ENCODE measurements around the gene ADAMTS2.

The ADAMTS2 gene

DNA sequence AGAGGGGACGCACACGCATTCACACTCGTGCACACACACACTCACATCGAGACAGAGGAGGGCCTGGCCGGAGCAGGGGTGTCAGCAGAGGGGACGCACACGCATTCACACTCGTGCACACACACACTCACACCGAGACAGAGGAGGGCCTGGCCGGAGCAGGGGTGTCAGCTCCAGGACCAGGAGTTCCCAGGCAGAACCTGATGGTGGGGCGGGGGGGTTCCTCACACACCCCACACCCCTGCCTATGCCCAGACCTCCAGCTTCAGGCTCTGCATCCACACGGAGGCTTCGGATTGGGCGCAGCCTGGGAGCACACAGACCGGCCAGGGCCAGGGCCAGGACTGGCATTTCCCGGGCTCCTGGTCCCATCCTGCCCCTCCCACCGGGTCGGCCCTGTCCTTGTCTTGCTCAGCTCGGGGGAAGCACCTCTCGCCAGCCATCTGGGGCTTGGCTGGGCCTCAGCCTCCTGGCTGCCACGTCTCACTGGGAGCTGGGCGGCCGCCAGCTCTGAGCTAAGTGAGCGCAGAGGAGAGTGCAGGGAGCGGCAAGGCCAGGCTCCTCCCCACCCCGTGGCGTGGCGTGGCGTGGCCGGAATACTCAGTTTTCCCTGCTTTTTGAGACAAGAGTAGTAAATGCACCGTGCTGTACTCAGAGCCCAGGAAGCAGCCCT is 31.3 kb downstream of the ADAMTS2 start:
- in situ Hi-C loops (cut with HindIII; ENCODE audit: low sequenced_read_pairs) = no loop called here

- in situ Hi-C loops (cut with HindIII; ENCODE audit: low sequenced_read_pairs) = no loop called here
These were observed 32.6 kb downstream of the ADAMTS2 start for GRCh38 chr5:179312557-179313235.

- in situ Hi-C loops (cut with HindIII; ENCODE audit: low sequenced_read_pairs) = no loop called here
These were observed 33.7 kb downstream of the ADAMTS2 start for GRCh38 chr5:179311581-179311980.

- in situ Hi-C loops (cut with HindIII; ENCODE audit: low sequenced_read_pairs) = no loop called here
These were observed 34.2 kb downstream of the ADAMTS2 start for GRCh38 chr5:179311091-179311470.

DNA sequence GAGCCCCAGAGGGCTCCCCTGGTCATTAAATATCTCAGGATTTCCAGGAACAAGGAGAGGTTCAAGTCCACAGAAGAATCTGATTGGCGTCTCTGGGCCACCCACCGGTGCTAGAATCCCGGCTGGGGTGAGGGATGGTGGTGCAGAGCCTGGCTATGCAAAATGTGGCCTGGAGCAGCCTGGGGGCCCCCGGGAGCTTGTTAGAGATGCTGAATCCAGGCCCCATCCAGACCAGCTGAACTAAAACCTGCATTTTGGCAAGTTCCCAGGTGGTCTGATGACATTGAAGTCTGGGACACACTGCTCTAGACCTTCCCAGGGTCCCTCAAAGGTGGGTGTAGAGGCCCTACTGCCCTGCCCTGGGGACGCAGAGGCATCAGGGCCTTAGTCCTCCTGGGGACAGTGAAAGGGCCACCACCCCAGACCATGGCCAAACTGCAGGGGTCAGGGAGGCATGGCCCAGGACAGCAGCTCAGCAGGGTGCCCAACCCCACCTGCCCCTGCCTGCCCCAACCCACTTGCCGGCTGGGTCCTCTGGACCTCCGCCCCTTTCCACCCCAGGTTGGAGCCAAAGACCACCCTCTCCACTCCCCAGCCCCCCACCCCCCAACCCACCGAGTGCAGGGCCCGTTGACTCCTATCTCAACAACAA is 34.7 kb downstream of the ADAMTS2 start:
- in situ Hi-C loops (cut with HindIII; ENCODE audit: low sequenced_read_pairs) = no loop called here

DNA sequence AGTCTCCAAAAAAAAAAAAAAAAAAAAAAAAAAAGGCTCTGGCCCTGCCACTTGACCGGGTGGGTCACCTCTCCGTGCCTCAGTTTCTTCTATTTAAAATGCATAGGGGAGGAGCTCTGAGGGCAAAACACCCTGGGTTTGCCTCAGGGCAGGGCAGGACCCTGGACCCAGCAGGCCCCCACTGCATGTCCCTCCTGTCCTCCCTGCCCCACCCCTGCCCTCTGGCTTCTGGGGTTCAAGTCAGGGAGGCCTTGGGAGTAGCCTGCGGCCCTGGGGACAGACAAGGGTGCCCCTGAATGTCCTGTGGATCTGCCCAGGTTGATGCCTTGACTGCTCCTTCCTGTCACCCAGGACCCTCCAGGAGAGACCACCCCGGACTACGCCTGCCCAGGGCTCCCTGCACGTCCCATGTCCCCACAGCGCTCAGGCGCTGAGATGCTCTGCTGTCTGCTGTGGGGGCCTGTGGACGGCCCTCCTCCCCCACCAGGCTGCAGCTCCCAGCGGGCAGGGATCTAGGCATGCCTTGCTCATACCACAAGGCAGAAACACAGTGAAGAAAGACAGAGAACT is 35.4 kb downstream of the ADAMTS2 start:
- in situ Hi-C loops (cut with HindIII; ENCODE audit: low sequenced_read_pairs) = no loop called here

DNA sequence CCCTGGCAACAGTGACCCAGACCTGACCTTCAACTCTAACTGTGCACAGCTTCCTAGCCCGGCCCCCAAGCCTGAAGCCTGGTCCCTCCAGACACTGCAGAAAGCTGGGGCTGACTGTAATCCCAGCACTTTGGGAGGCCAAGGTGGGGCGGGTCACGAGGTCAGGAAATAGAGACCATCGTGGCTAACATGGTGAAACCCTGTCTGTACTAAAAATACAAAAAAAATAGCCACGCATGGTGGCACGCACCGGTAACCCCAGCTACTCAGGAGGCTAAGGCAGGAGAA is 35.9 kb downstream of the ADAMTS2 start:
- in situ Hi-C loops (cut with HindIII; ENCODE audit: low sequenced_read_pairs) = no loop called here

- in situ Hi-C loops (cut with HindIII; ENCODE audit: low sequenced_read_pairs) = no loop called here
These were observed 36.5 kb downstream of the ADAMTS2 start for GRCh38 chr5:179308563-179309382.

GRCh38 chr5:179307931-179308471 is 37.3 kb downstream of the ADAMTS2 start:
- in situ Hi-C loops (cut with HindIII; ENCODE audit: low sequenced_read_pairs) = no loop called here

GRCh38 chr5:179307013-179307800 is 38.1 kb downstream of the ADAMTS2 start:
- in situ Hi-C loops (cut with HindIII; ENCODE audit: low sequenced_read_pairs) = no loop called here

DNA sequence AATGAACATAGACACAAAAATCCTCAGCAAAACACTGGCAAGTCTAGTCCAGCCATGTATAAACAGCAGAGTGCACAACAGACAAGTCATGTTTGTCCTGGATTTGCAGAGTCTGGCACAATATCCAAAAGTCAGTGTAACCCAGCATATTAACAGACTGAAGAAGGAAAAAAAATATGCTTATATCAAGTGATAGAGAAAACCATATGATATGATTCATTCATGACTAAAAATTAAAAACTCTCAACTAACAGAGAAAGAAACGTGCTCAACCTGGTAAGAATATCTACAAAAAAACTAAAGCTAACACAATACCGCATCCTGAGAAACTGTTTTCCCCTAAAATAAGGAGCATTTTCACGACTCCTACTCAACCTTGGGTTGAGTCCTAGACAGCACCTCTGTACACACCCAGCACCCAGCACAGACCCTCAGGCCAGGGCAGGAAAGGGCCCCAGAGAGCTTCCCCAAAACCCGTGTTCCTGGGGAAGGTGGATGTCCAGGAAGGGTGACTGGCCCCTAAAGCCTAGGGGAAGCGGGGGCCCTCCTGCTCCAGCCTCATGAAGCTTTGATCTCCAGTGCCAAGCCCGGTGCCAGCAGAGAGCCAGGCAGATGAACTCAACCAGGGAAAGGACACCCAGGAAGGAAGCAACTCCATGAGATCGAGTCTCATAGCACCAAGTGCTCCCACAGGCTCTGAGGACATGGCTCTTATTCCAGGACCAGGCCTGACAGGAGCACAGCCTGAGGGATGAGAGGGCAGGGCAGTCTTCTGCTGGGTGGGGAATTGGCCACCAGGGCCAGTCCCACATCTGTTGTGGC is 38.9 kb downstream of the ADAMTS2 start:
- in situ Hi-C loops (cut with HindIII; ENCODE audit: low sequenced_read_pairs) = no loop called here

DNA sequence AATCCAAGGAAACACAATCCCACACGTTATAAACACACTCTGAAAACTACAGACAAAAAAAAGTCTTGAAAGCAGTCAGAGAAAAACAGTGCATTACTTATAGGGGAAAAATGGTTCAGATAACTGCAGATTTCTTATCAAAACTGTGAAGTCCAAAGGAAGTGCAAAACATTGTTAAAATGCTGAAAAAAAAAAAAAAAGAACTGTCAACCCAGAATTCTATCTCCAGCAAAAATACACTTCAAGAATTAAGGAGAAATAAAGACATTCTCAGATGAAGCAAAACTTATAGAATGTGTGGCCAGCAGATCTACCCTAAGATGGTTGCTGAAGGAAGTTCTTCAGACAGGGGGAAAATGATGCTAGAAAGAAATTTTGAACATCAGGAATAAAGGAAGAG is 40.4 kb downstream of the ADAMTS2 start:
- in situ Hi-C loops (cut with HindIII; ENCODE audit: low sequenced_read_pairs) = no loop called here

DNA sequence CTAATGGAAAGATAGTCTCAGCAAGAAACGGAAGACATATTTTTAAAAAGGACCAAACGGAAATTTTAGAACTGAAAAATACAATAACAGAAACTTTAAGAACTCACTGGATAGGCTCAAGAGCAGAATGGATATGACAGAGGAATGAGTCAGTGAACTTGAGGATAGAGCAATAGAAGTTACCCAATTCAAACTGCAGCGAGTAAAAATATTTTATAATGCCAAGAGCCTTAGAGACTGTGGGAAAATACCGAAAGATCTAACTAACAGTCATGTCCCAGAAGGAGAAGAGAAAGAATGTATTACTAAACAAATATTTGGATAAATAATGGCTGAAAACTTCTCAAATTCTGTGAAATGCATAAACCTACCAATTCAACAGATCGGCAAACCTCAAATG is 40.8 kb downstream of the ADAMTS2 start:
- in situ Hi-C loops (cut with HindIII; ENCODE audit: low sequenced_read_pairs) = no loop called here

GRCh38 chr5:179303451-179304200 is 41.6 kb downstream of the ADAMTS2 start:
- in situ Hi-C loops (cut with HindIII; ENCODE audit: low sequenced_read_pairs) = no loop called here

DNA sequence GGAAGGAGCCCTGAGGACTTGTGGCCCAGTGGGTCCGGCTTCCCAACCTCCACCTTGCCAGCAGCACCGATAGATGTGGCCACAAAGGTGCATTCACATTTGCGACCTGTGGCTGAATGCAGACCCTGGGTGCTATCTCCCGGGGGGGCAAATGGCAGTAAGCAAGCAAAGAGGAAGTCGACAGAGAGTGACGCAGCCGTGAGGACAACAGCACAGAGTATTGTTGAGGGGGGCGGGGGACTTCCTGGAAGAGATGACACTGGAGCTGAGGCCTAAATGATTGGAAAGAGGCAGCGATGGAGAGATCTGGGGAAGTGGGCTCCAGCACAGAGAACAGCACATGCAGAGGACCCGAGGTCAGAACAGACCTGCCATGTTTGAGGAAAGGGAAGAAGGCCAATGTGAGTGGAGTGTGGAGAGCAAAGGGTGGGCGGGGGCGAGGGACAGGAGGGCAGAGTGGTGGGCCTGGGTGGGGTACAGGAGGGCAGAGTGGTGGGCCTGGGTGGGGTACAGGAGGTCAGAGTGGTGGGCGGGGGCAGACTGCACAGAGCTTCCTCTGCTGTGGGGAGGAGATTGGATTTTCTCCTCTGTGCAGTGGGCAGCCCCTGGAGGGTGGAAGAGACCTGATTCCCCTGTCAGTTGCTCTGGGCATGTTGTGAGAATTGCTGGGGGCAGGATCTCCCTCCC is 42.6 kb downstream of the ADAMTS2 start:
- in situ Hi-C loops (cut with HindIII; ENCODE audit: low sequenced_read_pairs) = no loop called here

DNA sequence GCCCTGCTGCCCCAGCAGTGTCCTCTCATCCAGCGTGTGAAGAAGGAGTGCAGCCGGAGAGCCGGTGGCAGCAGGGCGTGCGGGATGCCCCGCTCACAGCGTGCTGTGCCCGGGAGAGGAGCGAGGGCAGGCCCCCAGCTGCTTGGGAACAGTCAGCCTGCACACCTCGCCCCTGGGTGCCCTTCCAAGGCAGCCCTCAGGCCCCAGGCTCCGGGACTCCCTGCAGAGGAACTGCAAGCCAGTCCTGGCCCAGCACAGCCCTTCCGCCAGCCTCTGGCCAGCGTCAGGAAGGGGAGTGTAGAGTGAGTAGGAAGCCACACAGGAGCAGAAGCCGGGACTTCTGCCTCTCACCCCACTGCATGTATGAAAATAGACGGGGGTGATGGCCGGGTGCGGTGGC is 43.5 kb downstream of the ADAMTS2 start:
- in situ Hi-C loops (cut with HindIII; ENCODE audit: low sequenced_read_pairs) = no loop called here

DNA sequence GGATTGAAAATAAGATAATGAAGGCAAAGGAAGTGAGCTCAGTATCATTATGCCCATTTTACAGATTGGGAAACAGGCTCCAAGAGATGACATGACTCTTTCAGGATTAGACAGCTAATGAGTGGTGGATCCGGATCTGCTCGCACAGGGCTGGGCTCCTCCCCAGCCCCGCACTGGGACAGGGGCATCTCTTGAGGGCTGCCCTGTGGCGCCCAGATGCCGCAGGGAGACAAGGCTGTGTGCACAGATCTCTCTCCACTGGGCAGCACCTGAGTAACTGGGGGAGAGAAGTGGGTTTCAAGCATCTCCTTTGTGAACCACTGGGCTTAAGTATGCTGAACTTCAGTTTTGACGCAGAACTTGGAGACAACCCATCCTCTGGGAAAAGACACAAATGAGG is 43.9 kb downstream of the ADAMTS2 start:
- in situ Hi-C loops (cut with HindIII; ENCODE audit: low sequenced_read_pairs) = no loop called here

DNA sequence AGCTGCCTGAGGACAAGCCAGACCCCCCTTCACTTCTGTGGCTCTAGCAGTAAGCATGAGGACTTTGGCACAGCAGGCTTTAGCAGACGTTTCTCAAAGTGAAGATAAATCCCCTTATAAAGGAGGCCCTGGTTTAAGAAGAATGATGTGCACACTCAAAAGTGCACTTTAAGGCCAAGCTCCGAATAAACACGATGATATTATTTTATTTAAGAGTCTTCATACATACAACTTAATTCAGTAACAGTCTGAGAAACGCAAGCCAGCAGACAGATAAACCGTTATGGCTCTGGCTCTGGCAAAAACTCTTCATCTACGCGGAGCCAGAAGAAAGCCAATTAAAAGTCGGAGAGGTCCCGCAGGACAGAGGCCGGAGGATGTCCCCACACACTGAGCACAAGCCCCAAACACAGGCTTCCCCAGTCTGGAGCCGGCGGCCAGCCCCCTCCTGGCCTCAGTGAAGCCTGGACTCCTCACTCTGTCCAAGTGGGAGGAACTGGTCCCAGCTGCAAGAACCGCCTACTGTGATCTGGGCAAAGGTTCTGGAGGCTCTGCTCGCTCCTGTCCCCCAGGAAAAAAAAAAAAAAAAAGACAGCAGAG is 44.6 kb downstream of the ADAMTS2 start:
- in situ Hi-C loops (cut with HindIII; ENCODE audit: low sequenced_read_pairs) = no loop called here

Measured in DLD1 (cell line).